Kidney capillary endothelial cell (primary cell): ENCODE results near the gene LMTK2.

Source experiments
- DNase-seq: peaks from one replicate; pipeline ENCODE4 v3.0.0-alpha.2; 2018; ENCODE audit warnings: low spot score

The LMTK2 gene

GRCh38 chr7:98203261-98203963 is 96.8 kb downstream of the LMTK2 start:
- no peak for DNase-seq

GRCh38 chr7:98203964-98204605 is 97.4 kb downstream of the LMTK2 start:
- DNase-seq, result no peak

GRCh38 chr7:98204670-98205069 is 98.0 kb downstream of the LMTK2 start:
- no peak for DNase-seq

DNA sequence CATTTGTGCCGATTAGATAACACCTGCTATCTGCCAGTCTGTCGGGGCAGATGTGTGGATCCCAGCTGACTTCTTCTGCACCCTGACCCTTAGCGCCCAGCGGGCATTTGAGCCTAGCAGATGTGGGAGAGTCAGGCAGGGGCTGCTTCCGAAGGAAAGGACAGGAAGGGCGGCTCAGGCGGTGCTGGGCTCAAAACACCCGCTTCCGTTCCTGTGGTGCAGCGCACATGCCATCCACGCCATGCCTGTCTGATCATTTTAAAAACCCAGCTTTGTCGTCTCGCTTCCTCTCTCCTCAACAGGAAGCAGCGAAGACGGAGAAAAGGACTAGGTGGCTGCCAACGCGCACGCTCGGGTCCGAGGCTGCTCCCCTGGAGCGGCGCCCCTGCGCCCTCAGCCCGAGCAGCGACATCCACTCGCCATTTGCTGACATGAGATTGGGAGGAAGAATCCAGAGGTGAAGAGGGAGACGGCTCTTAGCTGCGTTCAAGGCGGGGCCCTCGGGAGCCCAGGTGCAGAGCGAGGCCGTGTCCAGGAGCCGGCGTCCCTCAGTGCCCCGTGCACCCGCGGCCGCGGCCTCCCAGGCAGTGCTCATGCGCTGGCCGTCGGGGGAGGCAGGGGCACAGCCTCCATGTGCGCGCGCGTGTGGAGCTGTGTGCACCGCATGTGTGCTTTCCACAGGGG is 98.6 kb downstream of the LMTK2 start:
- no peak for DNase-seq

GRCh38 chr7:98206451-98207330 is 100.0 kb downstream of the LMTK2 start:
- no peak for DNase-seq

DNA sequence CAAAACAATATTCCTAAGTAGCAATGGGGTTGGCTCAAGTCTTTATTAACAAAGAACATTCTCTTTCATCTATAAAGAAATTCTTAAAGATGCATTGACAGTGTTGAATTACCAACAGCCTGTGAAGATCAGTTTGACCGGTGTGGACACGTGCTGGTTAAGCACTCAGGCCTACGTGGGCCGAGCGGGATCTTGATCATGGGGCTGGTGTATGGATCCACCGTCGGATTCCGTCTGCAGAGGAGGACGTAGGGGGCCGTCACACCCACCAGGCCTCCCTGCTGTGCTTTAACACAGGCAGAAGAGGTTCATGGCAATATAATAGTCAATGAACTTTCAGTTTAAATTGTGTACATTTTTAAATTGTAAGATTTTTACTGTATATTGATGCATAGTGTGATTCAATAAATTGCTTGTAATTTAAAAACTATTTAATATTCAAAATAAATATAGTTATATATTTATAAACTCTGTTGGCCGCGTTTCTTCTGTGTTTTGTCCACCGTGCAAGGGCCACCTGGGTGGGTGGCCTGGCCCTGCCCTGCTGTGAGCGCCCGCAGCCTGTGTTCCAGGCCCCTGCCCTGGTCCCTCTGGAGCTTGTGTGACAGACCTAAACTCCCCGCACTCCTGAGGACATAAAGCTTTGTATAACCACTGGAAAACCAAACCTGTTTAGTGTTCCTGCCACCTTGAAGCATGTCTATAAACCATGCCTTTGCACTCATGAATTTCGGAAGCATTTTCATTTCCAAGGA is 102.7 kb downstream of the LMTK2 start:
- DNase-seq, result no peak

DNA sequence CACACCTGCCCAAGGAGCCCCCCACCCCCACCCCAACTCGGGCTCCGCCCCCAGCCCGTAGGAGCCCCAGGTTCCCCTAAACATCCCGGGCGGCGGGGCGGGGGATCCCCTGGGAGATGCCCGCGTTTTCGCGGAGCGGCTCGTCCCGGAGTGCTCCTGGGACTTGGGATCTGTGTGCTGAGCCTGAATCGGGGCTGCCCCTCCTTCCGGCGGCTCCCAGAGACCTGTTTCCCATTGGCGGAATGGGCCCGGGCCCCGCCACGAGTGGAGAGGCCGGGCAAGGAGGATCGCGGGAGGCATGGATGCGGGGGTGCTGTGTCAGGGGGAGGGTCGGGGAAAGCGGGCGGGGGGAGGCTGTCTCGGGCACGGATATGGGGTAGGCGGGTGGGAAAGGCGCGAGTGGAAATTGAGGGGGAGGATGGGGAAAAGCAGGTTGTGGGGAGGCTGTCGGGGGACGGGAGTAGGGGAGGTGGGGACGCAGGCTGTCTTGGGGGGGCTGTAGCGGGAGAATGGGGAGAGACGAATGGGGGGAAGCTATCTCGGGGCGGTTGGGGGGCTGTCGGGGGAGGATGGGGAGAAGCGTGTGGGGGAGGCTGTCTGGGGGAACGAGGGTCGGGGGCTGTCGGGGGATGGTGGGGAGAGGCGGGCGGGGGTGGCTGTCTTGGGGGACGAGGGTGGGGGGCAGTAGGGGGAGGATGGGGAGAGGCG is 104.0 kb downstream of the LMTK2 start:
- no peak for DNase-seq

DNA sequence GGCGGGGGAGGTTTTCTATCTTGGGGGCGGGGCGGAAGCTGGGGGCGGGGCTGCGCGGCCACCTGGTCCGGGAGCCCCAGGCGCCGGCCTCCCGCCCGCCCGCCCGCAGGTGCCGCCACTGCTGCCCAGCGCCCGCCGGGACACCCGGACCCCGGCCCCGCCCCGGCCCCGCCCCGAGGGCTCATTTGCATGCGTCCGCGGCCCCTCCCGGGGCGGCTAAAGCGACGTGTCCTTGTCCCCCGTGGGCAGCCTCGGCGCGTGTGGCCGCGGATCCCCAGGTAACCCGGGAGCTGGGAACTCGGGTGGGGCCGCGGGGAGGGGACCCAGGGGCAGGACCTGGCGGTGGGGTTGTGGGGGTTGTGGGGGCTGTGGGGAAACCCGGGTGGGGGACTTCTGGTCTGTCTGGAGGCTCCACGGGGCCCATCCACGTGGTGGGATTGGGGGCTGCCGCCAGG is 104.6 kb downstream of the LMTK2 start, which contains the start of gene BHLHA15:
TSS of gene BHLHA15 (plus strand) at position 219 of the 455 bp plus-strand sequence. CDS start 871 bp downstream, outside the sequence.
- DNase-seq, result no peak

DNA sequence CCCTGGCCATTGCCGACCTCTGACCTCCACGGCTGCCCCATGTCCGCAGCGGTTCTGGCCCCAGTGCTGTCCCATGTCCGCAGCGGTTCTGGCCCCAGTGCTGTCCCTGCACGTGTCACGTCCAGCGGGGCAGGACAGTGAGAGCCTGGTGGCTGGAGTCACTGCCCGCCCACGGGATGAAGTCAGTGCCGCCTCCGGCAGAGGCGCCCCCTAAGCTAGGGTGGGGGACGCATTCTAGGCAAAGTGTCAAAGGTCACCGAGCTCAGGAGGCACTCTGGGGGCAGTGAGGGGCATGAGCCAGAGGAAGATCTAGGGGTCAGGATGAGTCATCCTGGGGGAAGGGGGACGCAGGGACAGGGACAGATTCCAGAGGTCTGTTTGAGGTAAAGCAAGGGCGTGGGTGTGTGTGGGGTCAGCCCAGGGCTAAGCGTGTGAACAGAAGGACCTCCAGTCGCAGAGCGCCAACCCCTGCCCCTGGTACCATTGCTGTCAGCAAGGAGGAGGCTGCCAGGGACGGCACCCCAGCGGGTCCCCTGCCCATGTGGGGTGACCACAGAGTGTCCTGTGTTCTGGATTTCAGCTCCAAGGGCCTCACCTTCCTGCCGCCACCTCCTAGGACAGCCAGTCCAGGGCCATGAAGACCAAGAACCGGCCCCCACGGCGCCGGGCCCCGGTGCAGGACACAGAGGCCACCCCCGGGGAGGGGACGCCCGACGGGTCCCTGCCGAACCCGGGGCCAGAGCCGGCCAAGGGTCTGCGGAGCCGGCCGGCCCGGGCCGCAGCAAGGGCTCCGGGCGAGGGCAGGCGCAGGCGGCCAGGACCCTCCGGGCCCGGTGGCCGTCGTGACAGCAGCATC is 105.2 kb downstream of the LMTK2 start:
- no peak for DNase-seq

GRCh38 chr7:98212532-98213041 is 105.9 kb downstream of the LMTK2 start:
- DNase-seq, result no peak

GRCh38 chr7:98213296-98213887 is 106.7 kb downstream of the LMTK2 start:
- no peak for DNase-seq

DNA sequence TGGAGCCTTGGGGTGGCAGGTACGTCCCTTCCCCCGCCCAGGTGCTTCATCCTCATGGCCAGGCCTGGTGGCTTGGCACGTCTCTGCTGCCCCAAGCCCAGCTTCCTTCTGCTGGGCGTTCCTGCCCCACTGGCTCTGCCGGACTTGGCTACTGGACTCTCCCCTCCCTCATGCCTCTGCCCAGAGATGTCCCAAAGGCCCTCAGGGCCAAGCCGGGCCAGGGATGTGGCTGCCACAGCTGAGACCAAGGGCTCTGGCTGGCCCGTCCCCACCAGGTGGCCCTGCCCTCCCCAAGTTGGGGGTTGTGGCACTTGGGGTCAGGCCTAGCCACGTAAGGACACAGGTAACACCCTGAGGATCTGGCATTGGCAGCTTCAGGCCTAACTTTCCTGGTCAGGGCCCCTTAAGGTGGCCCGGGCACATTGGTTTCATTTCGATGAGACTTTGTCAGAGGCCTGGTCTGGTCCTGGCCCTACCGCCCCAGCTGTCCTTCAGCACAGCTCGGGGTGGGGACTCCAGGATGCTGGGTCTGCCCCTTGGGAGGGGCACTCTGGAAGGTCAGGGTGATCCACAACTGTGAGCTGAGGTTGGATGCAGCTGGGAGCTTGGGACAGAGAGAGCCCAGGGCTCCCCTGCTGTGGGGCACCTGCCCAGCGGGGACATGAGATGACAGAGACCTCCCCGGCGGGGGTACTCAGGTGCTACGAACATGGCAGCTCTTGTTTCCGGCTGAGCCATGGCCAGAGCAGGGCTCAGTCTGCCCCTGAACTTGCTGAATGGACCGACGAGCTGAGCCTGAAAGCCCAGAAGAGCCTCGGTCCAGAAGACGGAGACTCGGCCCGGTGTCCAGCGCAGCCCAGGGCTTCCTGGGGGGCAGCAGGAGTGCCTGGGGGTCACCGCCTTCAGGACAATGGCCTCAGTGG is 107.5 kb downstream of the LMTK2 start:
- DNase-seq, result no peak

- DNase-seq, result no peak
These were observed 108.2 kb downstream of the LMTK2 start for GRCh38 chr7:98214811-98215321.

DNA sequence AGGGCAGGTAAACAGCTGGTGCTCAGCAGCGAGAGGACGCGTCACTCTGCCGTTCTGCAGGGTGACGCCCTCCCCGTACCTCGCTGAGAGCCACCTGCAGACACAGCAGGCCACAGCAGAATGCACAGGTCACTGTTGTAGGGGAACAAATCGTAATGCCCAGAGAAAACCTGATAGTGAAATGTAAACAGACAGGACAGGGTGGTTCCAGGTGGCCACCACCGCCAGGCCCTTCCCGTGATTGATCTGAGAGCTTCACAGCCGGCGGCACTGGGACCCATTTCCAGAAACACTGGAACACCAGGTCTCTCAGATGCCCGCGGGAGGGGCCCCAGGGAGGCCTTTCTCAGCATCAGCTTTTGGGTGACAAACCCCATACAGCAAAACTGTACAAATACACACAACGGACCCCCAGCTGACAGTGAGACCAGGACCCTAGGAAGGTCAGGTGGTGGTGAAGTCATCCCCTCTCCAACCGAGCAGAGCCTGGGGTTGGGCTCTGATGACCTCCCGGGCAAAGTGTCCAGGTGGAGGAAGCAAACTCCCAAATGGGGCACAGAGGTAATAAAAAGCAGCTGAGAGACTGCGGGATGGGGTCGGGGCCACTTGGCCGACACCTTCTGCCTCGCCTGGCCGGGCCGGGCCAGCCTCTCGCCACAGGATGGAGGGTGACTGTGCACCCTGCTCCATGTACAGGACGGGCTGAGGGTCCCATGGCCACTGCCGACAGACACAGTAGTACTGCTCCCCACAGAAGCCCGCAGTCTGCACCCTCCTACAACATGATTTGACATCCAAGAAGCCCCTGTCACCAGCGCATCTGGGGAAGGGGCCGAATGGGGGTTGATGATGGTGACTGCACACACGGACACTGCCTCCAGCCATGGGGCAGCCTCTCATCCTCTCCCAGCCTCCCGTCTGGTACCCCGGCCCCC is 109.2 kb downstream of the LMTK2 start:
- DNase-seq, result no peak

- no peak for DNase-seq
These were observed 110.4 kb downstream of the LMTK2 start for GRCh38 chr7:98216941-98217622.
